ENCODE data around the gene EIF6. TPM values are rescaled to one million over a fixed set of nuclear protein-coding genes. Genes with fewer than 3 reads are reported as not detected.

EIF6 gene
- total RNA-seq, result 10 to 100 TPM; 93.0 to 94.7 TPM

- H3K27me3 Mint-ChIP-seq (ENCODE audit: low read depth), result no peaks in the 10 kb centered on the region
- H3K36me3 Mint-ChIP-seq (ENCODE audit: low read depth), result peaks cover 14% of the 10 kb centered on the region
- H3K27ac Mint-ChIP-seq, result peak within 1 kb of the TSS; percentile 88
- intact Hi-C loops (cut with micrococcal nuclease), result loop anchor here (1.0 kb wide), 1 partner anchor 19 kb away; no protein-coding TSS in a partner anchor
- H3K9me3 Mint-ChIP-seq, result no peaks in the 10 kb centered on the region
- H3K4me3 Mint-ChIP-seq, result peak within 1 kb of the TSS; percentile 84
- CTCF ChIA-PET, result interaction anchor here (0.7 to 1.2 kb wide), 2 partner anchors 45 to 164 kb away, joined by 3 to 4 read pairs; no protein-coding TSS in a partner anchor
- peaks cover 25% of the 10 kb centered on the region for H3K4me1 Mint-ChIP-seq (ENCODE audit: low read depth)
- DNase-seq, result peak; percentile 87
These were observed at the start of gene EIF6 for GRCh38 chr20:35284267-35284991. Gene EIF6 (minus strand): TSS chr20:35284772. CDS start chr20:35284487, 285 bp downstream.

- H3K4me3 Mint-ChIP-seq, result no peak overlapping the region
- H3K9me3 Mint-ChIP-seq, result no peaks in the 10 kb centered on the region
- DNase-seq, result no peak
- CTCF ChIA-PET, result interaction anchor here (0.6 to 2.2 kb wide), 2 partner anchors 21 to 31 kb away, joined by 3 to 6 read pairs; no protein-coding TSS in a partner anchor
- intact Hi-C loops (cut with micrococcal nuclease), result no loop called here
- H3K4me1 Mint-ChIP-seq (ENCODE audit: low read depth), result peaks cover 14% of the 10 kb centered on the region
- no peaks in the 10 kb centered on the region for H3K36me3 Mint-ChIP-seq (ENCODE audit: low read depth)
- no peaks in the 10 kb centered on the region for H3K27me3 Mint-ChIP-seq (ENCODE audit: low read depth)
- no peak overlapping the region for H3K27ac Mint-ChIP-seq
These were observed 49.0 kb upstream of the EIF6 start for GRCh38 chr20:35333606-35334005.

- Mint-ChIP-seq H3K9me3 (no peaks in the 10 kb centered on the region), H3K4me1 (ENCODE audit: low read depth) (peaks cover 23% of the 10 kb centered on the region)
These were observed 48.1 kb upstream of the EIF6 start for GRCh38 chr20:35332540-35333200.

DNA sequence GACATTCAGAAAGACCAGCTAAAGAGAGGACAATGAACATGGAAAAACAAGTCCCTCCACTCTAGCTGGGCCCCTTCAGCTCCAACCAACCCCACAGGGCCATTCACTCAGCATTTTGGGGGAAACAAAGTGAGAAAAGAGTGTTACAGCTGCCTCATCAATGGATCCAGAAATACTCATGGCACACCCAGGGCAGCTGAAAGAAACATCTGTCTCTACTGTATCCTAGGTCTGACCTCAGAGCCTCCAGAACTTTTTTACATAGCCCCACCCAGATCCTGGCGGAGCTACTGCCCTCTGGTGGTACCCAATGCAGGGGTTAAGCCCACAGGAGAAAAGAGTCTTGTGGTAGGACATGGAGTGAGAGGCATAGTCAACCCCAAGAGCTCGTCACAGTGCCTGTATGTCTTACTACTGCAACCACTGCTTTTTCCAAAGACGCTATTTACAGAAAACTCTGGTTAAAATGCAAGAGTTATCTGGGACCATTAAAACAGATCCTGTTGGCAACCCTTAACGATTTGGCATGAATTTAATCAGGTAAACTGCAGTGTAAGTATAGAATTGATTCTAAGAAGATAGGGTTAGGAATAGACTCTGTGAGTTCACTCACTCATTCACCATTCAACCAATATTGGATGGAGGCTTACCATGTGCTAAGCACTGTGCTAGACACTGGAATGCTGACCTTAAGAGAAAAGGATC, 45.0 kb upstream of the EIF6 start:
- H3K27ac Mint-ChIP-seq, result no peak overlapping the region
- H3K27me3 Mint-ChIP-seq (ENCODE audit: low read depth), result no peaks in the 10 kb centered on the region
- peaks cover 42% of the 10 kb centered on the region for H3K4me1 Mint-ChIP-seq (ENCODE audit: low read depth)
- intact Hi-C loops (cut with micrococcal nuclease), result loop anchor here (1.0 kb wide), 1 partner anchor 25 kb away; no protein-coding TSS in a partner anchor
- no peaks in the 10 kb centered on the region for H3K9me3 Mint-ChIP-seq
- H3K36me3 Mint-ChIP-seq (ENCODE audit: low read depth), result no peaks in the 10 kb centered on the region
- H3K4me3 Mint-ChIP-seq, result no peak overlapping the region
- DNase-seq, result peak; percentile 81
- CTCF ChIA-PET, result interaction anchor here (0.9 to 5.2 kb wide), 13 partner anchors 11 to 134 kb away, joined by 3 to 101 read pairs (median 4); partner anchors contain the start of gene EIF6

More at GRCh38 chr20:35332540-35333200, 48.1 kb upstream of the EIF6 start:
- CTCF ChIA-PET, result interaction anchor here (0.7 to 5.2 kb wide), 3 partner anchors 28 to 308 kb away, joined by 3 to 101 read pairs (median 3); no protein-coding TSS in a partner anchor
- intact Hi-C loops (cut with micrococcal nuclease), result no loop called here
- Mint-ChIP-seq H3K36me3 (ENCODE audit: low read depth) (no peaks in the 10 kb centered on the region), H3K27me3 (ENCODE audit: low read depth) (no peaks in the 10 kb centered on the region), H3K4me3 (no peak overlapping the region), H3K27ac (no peak overlapping the region)
- DNase-seq, result no peak

- Mint-ChIP-seq H3K4me1 (ENCODE audit: low read depth) (peaks cover 43% of the 10 kb centered on the region), H3K4me3 (no peak overlapping the region), H3K27me3 (ENCODE audit: low read depth) (no peaks in the 10 kb centered on the region), H3K27ac (peak overlapping the region; percentile 70), H3K36me3 (ENCODE audit: low read depth) (no peaks in the 10 kb centered on the region), H3K9me3 (no peaks in the 10 kb centered on the region)
- no peak for DNase-seq
- intact Hi-C loops (cut with micrococcal nuclease), result loop anchor here (1.0 kb wide), 2 partner anchors 16 to 24 kb away; no protein-coding TSS in a partner anchor
- CTCF ChIA-PET, result interaction anchor here (0.6 to 5.2 kb wide), 9 partner anchors 18 to 135 kb away, joined by 3 to 101 read pairs (median 4); partner anchors contain the start of gene EIF6
These were observed 44.1 kb upstream of the EIF6 start for GRCh38 chr20:35328689-35329088.

- Mint-ChIP-seq H3K4me3 (no peak overlapping the region), H3K27ac (peak overlapping the region; percentile 70), H3K27me3 (ENCODE audit: low read depth) (no peaks in the 10 kb centered on the region), H3K9me3 (no peaks in the 10 kb centered on the region), H3K36me3 (ENCODE audit: low read depth) (peaks cover 1% of the 10 kb centered on the region), H3K4me1 (ENCODE audit: low read depth) (peaks cover 48% of the 10 kb centered on the region)
- DNase-seq, result no peak
- intact Hi-C loops (cut with micrococcal nuclease), result loop anchor here (1.0 kb wide), 1 partner anchor 16 kb away; no protein-coding TSS in a partner anchor
- CTCF ChIA-PET, result interaction anchor here (0.6 to 5.2 kb wide), 4 partner anchors 17 to 115 kb away, joined by 4 to 101 read pairs (median 14); no protein-coding TSS in a partner anchor
These were observed 43.6 kb upstream of the EIF6 start for GRCh38 chr20:35328095-35328685.

DNA sequence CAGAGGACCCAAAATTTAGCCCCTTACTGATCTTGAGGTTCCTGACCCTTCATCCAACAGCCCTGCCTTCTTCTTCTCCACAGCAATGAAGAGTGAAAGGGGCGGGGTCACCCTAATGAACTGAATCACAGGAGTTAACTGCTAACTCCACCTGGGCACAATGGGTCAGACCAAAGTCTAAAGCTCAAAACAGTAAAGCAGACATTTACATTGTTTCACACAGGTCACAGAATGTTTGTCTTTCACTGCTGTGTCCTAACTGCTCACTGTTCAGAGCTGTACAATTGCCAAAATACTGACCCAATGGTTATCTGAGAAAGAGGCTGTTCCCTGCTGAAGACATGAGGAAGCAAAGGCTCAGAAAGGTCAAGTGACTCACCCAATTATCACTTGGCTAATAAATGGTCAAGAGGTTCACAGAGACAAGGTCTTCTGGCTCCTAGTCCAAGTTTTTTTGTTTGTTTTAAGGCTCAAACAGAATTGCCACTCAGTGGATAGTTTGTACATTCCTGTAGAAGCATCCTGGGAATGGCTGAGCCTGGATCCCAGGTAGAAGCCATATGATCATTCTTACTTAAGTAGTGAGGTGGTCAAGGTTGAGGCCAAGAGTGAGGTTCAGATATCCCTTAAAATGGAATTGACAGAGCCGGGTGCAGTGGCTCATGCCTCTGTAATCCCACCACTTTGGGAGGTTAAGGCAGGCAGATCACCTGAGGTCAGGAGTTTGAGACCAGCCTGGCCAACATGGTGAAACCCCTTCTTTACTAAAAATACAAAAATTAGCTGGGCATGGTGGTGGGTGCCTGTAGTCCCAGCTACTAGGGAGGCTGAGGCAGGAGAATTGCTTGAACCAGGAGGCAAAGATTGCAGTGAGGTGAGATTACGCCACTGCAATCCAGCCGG, 42.8 kb upstream of the EIF6 start:
- Mint-ChIP-seq H3K36me3 (ENCODE audit: low read depth) (peaks cover 1% of the 10 kb centered on the region), H3K4me1 (ENCODE audit: low read depth) (peaks cover 51% of the 10 kb centered on the region), H3K9me3 (no peaks in the 10 kb centered on the region), H3K4me3 (no peak overlapping the region), H3K27me3 (ENCODE audit: low read depth) (no peaks in the 10 kb centered on the region), H3K27ac (peak overlapping the region; percentile 70)
- CTCF ChIA-PET, result interaction anchor here (0.8 to 1.2 kb wide), 3 partner anchors 10 to 23 kb away, joined by 3 to 5 read pairs (median 3); no protein-coding TSS in a partner anchor
- intact Hi-C loops (cut with micrococcal nuclease), result no loop called here
- no peak for DNase-seq

- H3K36me3 Mint-ChIP-seq (ENCODE audit: low read depth), result peaks cover 1% of the 10 kb centered on the region
These were observed 42.1 kb upstream of the EIF6 start for GRCh38 chr20:35326740-35327073.

DNA sequence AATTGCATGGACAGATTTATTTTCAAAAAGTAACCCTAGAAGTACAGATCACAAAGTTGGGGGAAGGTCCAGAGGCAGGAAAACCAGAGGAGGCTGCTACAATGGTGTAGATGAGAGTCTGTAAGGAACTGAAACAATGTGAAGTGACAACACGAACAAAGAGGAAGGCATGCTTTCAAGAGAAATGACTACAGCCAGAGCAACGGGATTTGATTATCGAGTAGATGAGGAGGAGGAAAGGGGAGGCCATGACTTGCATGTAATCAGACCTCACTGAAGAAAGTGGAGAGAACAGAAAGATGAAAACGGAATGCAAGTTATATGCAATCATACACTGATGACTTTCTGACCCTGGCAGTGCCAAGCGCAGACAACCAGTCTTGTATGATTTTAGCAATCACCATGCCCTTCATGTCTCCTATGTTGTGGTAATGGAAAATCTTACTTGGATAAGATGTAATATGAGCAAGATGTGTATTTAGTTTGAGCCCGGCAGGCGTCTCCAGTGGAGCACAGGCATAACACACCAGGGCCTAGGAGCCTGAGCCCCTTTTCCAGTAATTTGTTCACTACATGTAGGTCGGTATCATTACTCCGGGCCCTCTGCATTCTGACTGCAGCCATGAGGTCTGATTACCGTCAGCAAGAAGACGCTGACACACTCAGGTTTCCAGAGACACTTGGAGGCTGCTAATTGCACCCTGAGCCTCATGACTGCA, 41.6 kb upstream of the EIF6 start:
- intact Hi-C loops (cut with micrococcal nuclease), result no loop called here
- Mint-ChIP-seq H3K4me3 (no peak overlapping the region), H3K27me3 (ENCODE audit: low read depth) (no peaks in the 10 kb centered on the region), H3K4me1 (ENCODE audit: low read depth) (peaks cover 47% of the 10 kb centered on the region), H3K27ac (peak overlapping the region; percentile 22), H3K9me3 (no peaks in the 10 kb centered on the region), H3K36me3 (ENCODE audit: low read depth) (peaks cover 1% of the 10 kb centered on the region)
- DNase-seq, result no peak
- CTCF ChIA-PET, result interaction anchor here (1.2 kb wide), 2 partner anchors 9 to 22 kb away, joined by 3 to 5 read pairs; no protein-coding TSS in a partner anchor

More at GRCh38 chr20:35326740-35327073, 42.1 kb upstream of the EIF6 start:
- Mint-ChIP-seq H3K9me3 (no peaks in the 10 kb centered on the region), H3K4me1 (ENCODE audit: low read depth) (peaks cover 51% of the 10 kb centered on the region), H3K4me3 (no peak overlapping the region), H3K27me3 (ENCODE audit: low read depth) (no peaks in the 10 kb centered on the region), H3K27ac (no peak overlapping the region)
- CTCF ChIA-PET, result interaction anchor here (0.8 to 1.2 kb wide), 3 partner anchors 10 to 23 kb away, joined by 3 to 5 read pairs (median 3); no protein-coding TSS in a partner anchor
- intact Hi-C loops (cut with micrococcal nuclease), result no loop called here
- DNase-seq, result no peak

DNA sequence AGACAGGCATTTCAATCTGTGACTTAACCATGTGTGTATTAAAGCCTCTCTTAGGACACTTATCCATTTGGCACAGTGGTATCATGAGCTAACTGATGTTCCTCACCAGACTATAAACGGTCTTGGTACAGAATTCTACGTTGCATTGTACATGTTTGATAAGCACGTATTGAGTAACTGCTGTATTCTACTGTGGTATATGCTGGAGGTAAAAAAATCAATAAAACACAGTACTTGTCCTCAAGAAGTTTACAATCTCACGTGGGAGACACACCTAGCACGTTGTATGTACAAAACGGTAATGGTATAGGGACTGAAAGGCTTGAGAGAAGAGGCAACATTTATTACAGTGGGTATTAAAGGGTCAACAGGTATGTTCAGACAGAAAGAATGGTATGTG, 40.8 kb upstream of the EIF6 start:
- H3K4me1 Mint-ChIP-seq (ENCODE audit: low read depth), result peaks cover 47% of the 10 kb centered on the region
- no peak for DNase-seq
- intact Hi-C loops (cut with micrococcal nuclease), result no loop called here
- CTCF ChIA-PET, result no interaction called here
- no peak overlapping the region for H3K4me3 Mint-ChIP-seq
- H3K9me3 Mint-ChIP-seq, result no peaks in the 10 kb centered on the region
- peaks cover 3% of the 10 kb centered on the region for H3K36me3 Mint-ChIP-seq (ENCODE audit: low read depth)
- H3K27me3 Mint-ChIP-seq (ENCODE audit: low read depth), result no peaks in the 10 kb centered on the region
- no peak overlapping the region for H3K27ac Mint-ChIP-seq

All from activated naive CD4-positive, alpha-beta T cell treated with anti-CD3 and anti-CD28 coated beads for 36 hours (primary cell).